Upper lobe of left lung (tissue), 6 donors: ENCODE results near the gene TRIM71. TPM values are rescaled to one million over a fixed set of nuclear protein-coding genes. Genes with fewer than 3 reads are reported as not detected.

Source experiments
- ATAC-seq, 2 donors: fragments of 200-7000 bp; cut with Tn5 transposase; one replicate each; pipeline ENCODE4 v1.9.1; 2022; ENCODE audit warnings: mild to moderate bottlenecking in 2 of 2, moderate library complexity in 2 of 2; ENCODE audit not compliant: low FRiP score in 2 of 2
- DNase-seq, 2 donors: peaks; one replicate each; pipeline ENCODE4 v3.0.0-alpha.2; 2019 to 2020
- H3K27ac ChIP-seq, 4 donors: fragments of 200-600 bp; sonication (generic); one replicate each; pipeline ENCODE4 v1.5.1; 2016 to 2019
- H3K27me3 ChIP-seq, 4 donors: fragments of 200-600 bp; sonication (generic); one replicate each; pipeline ENCODE4 v1.5.1; 2017 to 2019
- H3K36me3 ChIP-seq, 4 donors: fragments of 200-600 bp; sonication (generic); one replicate each; pipeline ENCODE4 v1.5.1; 2016 to 2019
- H3K4me1 ChIP-seq, 4 donors: fragments of 200-600 bp; sonication (generic); one replicate each; pipeline ENCODE4 v1.5.1; 2018 to 2019
- H3K4me3 ChIP-seq, 4 donors: fragments of 200-600 bp; sonication (generic); one replicate each; pipeline ENCODE4 v1.5.1; 2017 to 2019; ENCODE audit warnings: mild to moderate bottlenecking in 2 of 4, moderate library complexity in 1 of 4
- H3K9me3 ChIP-seq, 4 donors: fragments of 200-600 bp; sonication (generic); one replicate each; pipeline ENCODE4 v1.5.1; 2018 to 2019
- EP300 ChIP-seq, 4 donors: sonication (generic); formaldehyde crosslinking; IDR thresholded peaks; one replicate each; pipeline ENCODE4 v1.5.1; 2017; ENCODE audit warnings: antibody characterized with exemption in 4 of 4, control low read depth in 2 of 4
- POLR2A ChIP-seq, 4 donors: fragments of 450-650 bp; IDR thresholded peaks; one replicate each; pipeline ENCODE4 v1.5.1; 2016 to 2017; ENCODE audit warnings: antibody characterized with exemption in 4 of 4, mild to moderate bottlenecking in 2 of 4
- POLR2AphosphoS5 ChIP-seq, 2 donors: sonication (generic); formaldehyde crosslinking; IDR thresholded peaks; one replicate each; pipeline ENCODE4 v1.5.1; 2017; ENCODE audit warnings: antibody characterized with exemption in 2 of 2
- WGBS, 2 donors: methylation state at CpG; one replicate each; pipeline ENCODE4 v1.1.5; 2017 to 2018; 5-methylcytosine and 5-hydroxymethylcytosine counted together
- total RNA-seq, 6 donors: library from RNA; depleted of rRNA in 4 of 6; stranded (reverse); fragments of >200 nt in 4 of 6; gene quantifications; one replicate each; pipeline versions ENCODE4 v1.1.0 to v1.2.1, GENCODE V29; 2016 to 2021
- TF ChIP-seq, protein P1 (sequence below), 6 experiments: fragments of 450-650 bp in 4 of 6; fragments of 200-600 bp in 2 of 6; sonication (generic) in 2 of 6; IDR thresholded peaks; one replicate each; pipeline ENCODE4 v1.5.1; 2016 to 2019; ENCODE audit warnings: antibody characterized with exemption in 6 of 6
- donor health status: DM: no; HTN: no; CAD: no; lungs with moderate emphysema.
- donor health status: DM: no; HTN: yes; CAD: no; lungs with severe emphysema.

Gene TRIM71
- total RNA-seq, 6 donors from 2014 or later = 2.2 to 7.3 (median 3.8) TPM

- Histone ChIP-seq H3K9me3 (no peaks in the 10 kb centered on the region), H3K4me1 (peaks cover 0 to 11% (median 3%) of the 10 kb centered on the region in 4 donors), H3K36me3 (no peaks in the 10 kb centered on the region), H3K27me3 (no peaks in the 10 kb centered on the region), H3K4me3 (no peak overlapping the region), H3K27ac (peak overlapping the region in 2 of 4 donors; percentile 24 to 64)
- no peak for ATAC-seq
- TF ChIP-seq POLR2A (IDR thresholded peaks at IDR 0.05) (no peak), POLR2AphosphoS5 (IDR thresholded peaks at IDR 0.05) (no peak), EP300 (IDR thresholded peaks at IDR 0.05) (no peak)
- TF ChIP-seq, protein P1, sequence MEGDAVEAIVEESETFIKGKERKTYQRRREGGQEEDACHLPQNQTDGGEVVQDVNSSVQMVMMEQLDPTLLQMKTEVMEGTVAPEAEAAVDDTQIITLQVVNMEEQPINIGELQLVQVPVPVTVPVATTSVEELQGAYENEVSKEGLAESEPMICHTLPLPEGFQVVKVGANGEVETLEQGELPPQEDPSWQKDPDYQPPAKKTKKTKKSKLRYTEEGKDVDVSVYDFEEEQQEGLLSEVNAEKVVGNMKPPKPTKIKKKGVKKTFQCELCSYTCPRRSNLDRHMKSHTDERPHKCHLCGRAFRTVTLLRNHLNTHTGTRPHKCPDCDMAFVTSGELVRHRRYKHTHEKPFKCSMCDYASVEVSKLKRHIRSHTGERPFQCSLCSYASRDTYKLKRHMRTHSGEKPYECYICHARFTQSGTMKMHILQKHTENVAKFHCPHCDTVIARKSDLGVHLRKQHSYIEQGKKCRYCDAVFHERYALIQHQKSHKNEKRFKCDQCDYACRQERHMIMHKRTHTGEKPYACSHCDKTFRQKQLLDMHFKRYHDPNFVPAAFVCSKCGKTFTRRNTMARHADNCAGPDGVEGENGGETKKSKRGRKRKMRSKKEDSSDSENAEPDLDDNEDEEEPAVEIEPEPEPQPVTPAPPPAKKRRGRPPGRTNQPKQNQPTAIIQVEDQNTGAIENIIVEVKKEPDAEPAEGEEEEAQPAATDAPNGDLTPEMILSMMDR (IDR thresholded peaks at IDR 0.05) = no peak
- DNase-seq = no peak
- 61 to 64% methylated on average over 6 of the region's 6 CpGs for WGBS, 2 donors
Measured at GRCh38 chr3:32856901-32857507, 39.2 kb downstream of the TRIM71 start.

DNA sequence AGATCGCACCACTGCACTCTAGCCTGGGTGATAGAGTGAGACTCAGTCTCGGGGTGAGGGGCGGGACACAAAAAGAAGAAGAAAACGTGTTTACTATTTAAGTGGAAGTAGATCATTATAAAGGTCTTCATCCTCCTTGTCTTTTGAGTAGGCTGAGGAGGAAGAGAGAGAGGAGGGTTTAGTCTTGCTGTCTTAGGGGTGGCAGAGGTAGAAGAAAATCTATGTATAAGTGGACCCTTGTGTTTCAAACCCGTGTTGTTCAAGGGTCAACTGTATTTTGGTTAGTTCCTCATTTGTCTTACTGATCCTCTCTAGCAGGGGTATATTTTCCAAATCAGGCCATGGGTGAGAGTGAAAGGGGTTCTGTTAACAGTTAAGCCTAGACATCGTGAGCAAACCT, 40.1 kb downstream of the TRIM71 start:
- Histone ChIP-seq H3K4me3 (no peak overlapping the region), H3K9me3 (no peaks in the 10 kb centered on the region), H3K27ac (no peak overlapping the region), H3K36me3 (no peaks in the 10 kb centered on the region), H3K27me3 (no peaks in the 10 kb centered on the region), H3K4me1 (peaks cover 0 to 11% (median 3%) of the 10 kb centered on the region in 4 donors)
- DNase-seq (no peak), ATAC-seq (no peak)
- TF ChIP-seq POLR2AphosphoS5 (IDR thresholded peaks at IDR 0.05) (no peak), EP300 (IDR thresholded peaks at IDR 0.05) (no peak), POLR2A (IDR thresholded peaks at IDR 0.05) (no peak)
- TF ChIP-seq, protein P1 (IDR thresholded peaks at IDR 0.05) = no peak
- WGBS, 2 donors = 67 to 73% methylated on average over 6 of the region's 6 CpGs

DNA sequence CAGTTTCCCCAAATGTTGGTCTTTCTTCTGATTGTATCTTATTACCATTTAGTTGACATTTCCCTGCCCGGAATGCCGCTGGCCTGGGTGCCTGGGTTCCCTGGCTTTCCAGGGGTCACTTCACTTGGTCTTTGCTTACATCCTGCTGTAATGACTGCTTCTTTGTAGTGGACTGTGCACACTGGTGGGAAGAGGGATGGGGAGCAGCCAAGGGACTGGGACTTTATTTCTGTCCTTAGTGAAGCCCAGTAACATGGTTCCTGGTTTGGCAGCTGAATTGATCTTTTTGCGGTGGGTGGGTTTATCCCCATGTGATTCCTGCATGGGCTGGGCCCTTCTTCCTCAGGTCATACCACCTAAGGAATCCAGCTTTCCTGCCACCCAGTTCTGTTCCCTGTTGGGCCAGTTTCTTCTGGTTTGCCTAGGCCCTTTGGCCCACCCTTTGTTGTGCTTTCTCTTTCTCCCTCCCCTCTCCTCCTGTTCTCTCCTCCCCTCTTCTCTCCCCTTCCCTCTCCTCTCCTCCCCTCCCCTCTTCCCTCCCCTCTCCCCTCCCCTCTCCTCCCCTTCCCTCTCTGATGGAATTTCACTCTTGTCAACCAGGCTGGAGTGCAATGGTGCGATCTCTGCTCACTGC, 41.9 kb downstream of the TRIM71 start:
- Histone ChIP-seq H3K4me1 (peaks cover 0 to 16% (median 6%) of the 10 kb centered on the region in 4 donors), H3K27ac (no peak overlapping the region), H3K4me3 (no peak overlapping the region), H3K27me3 (no peaks in the 10 kb centered on the region), H3K36me3 (no peaks in the 10 kb centered on the region), H3K9me3 (no peaks in the 10 kb centered on the region)
- no peak for TF ChIP-seq EP300 (IDR thresholded peaks at IDR 0.05)
- TF ChIP-seq, protein P1 (IDR thresholded peaks at IDR 0.05) = no peak
- no peak for TF ChIP-seq POLR2AphosphoS5 (IDR thresholded peaks at IDR 0.05)
- TF ChIP-seq POLR2A (IDR thresholded peaks at IDR 0.05) = no peak
- ATAC-seq = no peak
- DNase-seq = no peak
- 92 to 96% methylated on average over 4 of the region's 4 CpGs for WGBS, 2 donors

DNA sequence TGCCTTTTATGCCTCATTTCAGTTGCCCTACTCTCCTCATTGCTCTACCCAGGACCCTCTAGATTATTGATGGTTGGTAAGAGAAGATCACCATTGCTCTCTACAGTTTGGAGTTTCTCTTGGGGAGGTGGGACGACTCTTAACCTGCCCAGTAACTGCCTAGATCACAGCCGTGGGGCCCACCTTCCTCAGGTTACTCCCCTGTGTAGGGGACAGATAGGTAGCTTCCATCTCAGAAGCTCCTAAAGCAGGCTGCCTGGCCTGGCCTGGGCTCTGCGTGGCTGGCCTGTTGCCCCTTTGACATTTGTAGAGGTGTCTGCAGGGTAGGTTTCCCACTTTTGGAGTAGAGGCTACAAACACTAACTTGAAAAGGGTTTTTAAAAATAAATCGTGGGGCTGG, 42.7 kb downstream of the TRIM71 start:
- Histone ChIP-seq H3K27ac (no peak overlapping the region), H3K4me3 (no peak overlapping the region), H3K9me3 (no peaks in the 10 kb centered on the region), H3K36me3 (no peaks in the 10 kb centered on the region), H3K27me3 (no peaks in the 10 kb centered on the region), H3K4me1 (peaks cover 0 to 23% (median 11%) of the 10 kb centered on the region in 4 donors)
- no peak for TF ChIP-seq EP300 (IDR thresholded peaks at IDR 0.05)
- no peak for TF ChIP-seq POLR2AphosphoS5 (IDR thresholded peaks at IDR 0.05)
- TF ChIP-seq POLR2A (IDR thresholded peaks at IDR 0.05) = no peak
- TF ChIP-seq, protein P1 (IDR thresholded peaks at IDR 0.05) = no peak
- whole genome bisulfite sequencing, 2 donors = 77 to 89% methylated on average over 4 of the region's 4 CpGs
- ATAC-seq = no peak
- DNase-seq = no peak
